ENCODE results near the gene C4orf33. TPM values are rescaled to one million over a fixed set of nuclear protein-coding genes. Genes with fewer than 3 reads are reported as not detected.

Gene C4orf33
- total RNA-seq, 1 donor from 2014 or later: 10.3 TPM

- Mint-ChIP-seq H3K27ac (no peak overlapping the region), H3K9me3 (no peaks in the 10 kb centered on the region), H3K4me3 (no peak overlapping the region), H3K27me3 (no peaks in the 10 kb centered on the region), H3K4me1 (ENCODE audit: unreplicated experiment) (no peaks in the 10 kb centered on the region), H3K36me3 (no peaks in the 10 kb centered on the region)
- DNase-seq (ENCODE audit: extremely low spot score, unreplicated experiment): no peak
- TF ChIP-seq CTCF (conservative IDR thresholded peaks at IDR 0.05): no peak
Observed at GRCh38 chr4:129131343-129131742, 35.4 kb downstream of the C4orf33 start.

- Mint-ChIP-seq H3K9me3 (no peaks in the 10 kb centered on the region), H3K36me3 (no peaks in the 10 kb centered on the region), H3K4me3 (no peak overlapping the region), H3K4me1 (ENCODE audit: unreplicated experiment) (peaks cover 7% of the 10 kb centered on the region), H3K27me3 (no peaks in the 10 kb centered on the region), H3K27ac (no peak overlapping the region)
- no peak for TF ChIP-seq CTCF (conservative IDR thresholded peaks at IDR 0.05)
- no peak for DNase-seq (ENCODE audit: extremely low spot score, unreplicated experiment)
Observed at GRCh38 chr4:129136433-129136832, 40.5 kb downstream of the C4orf33 start.

- Mint-ChIP-seq H3K27me3 (no peaks in the 10 kb centered on the region), H3K36me3 (no peaks in the 10 kb centered on the region), H3K4me1 (ENCODE audit: unreplicated experiment) (peaks cover 7% of the 10 kb centered on the region), H3K9me3 (no peaks in the 10 kb centered on the region), H3K4me3 (no peak overlapping the region), H3K27ac (no peak overlapping the region)
- TF ChIP-seq CTCF (conservative IDR thresholded peaks at IDR 0.05): no peak
- DNase-seq (ENCODE audit: extremely low spot score, unreplicated experiment): no peak
Observed at GRCh38 chr4:129138810-129139496, 43.0 kb downstream of the C4orf33 start.

GRCh38 chr4:129140521-129140920 lies 44.6 kb downstream of the C4orf33 start:
- Mint-ChIP-seq H3K4me1 (ENCODE audit: unreplicated experiment) (peaks cover 7% of the 10 kb centered on the region), H3K36me3 (no peaks in the 10 kb centered on the region), H3K4me3 (no peak overlapping the region), H3K27ac (no peak overlapping the region), H3K9me3 (no peaks in the 10 kb centered on the region), H3K27me3 (no peaks in the 10 kb centered on the region)
- no peak for DNase-seq (ENCODE audit: extremely low spot score, unreplicated experiment)
- TF ChIP-seq CTCF (conservative IDR thresholded peaks at IDR 0.05): peak; percentile 19

GRCh38 chr4:129143359-129143758 lies 47.4 kb downstream of the C4orf33 start:
- H3K4me1 Mint-ChIP-seq (ENCODE audit: unreplicated experiment): peaks cover 7% of the 10 kb centered on the region
- no peaks in the 10 kb centered on the region for H3K36me3 Mint-ChIP-seq
- no peak for TF ChIP-seq CTCF (conservative IDR thresholded peaks at IDR 0.05)
- no peaks in the 10 kb centered on the region for H3K27me3 Mint-ChIP-seq
- H3K4me3 Mint-ChIP-seq: no peak overlapping the region
- H3K9me3 Mint-ChIP-seq: no peaks in the 10 kb centered on the region
- DNase-seq (ENCODE audit: extremely low spot score, unreplicated experiment): no peak
- H3K27ac Mint-ChIP-seq: no peak overlapping the region
